Amniotic epithelial cell (primary cell): ENCODE measurements around the gene NEK9.
A peak's percentile ranks its signal among the peaks of the same experiment; 100 is the strongest.
"Not testable (repeated sequence)": the region's sequence is repeated elsewhere in the genome, so short reads cannot be mapped to it uniquely, and the experiment has no call there.

ENCODE experiments used
- DNase-seq: peaks from one replicate; pipeline ENCODE4 v3.0.0-alpha.2; 2010; ENCODE audit warnings: low read depth

Gene NEK9

GRCh38 chr14:75144944-75145343 is 18.1 kb upstream of the NEK9 start:
- peak; percentile 86 for DNase-seq

- no peak for DNase-seq
These were observed 17.1 kb upstream of the NEK9 start for GRCh38 chr14:75143761-75144527.

DNA sequence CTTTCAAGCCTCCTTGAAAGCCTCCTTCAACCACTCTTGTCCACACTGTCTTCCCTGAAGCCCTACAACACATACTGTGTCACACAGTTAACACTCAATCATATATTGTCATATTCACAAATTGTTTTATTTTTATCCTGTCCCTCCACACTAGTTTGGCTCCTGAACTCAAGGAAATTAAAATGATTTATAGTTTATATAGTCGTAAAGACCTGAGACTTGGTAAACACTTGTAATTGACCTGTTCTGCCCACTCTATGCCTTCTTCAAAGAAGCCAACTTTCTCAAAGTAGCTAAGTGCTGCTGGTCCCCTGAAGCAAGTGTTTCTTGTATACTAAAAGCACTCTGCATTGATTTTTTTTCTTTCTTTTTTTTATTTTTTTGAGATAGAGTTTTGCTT is 15.6 kb upstream of the NEK9 start:
- DNase-seq: no peak

GRCh38 chr14:75141967-75142366 is 15.1 kb upstream of the NEK9 start:
- DNase-seq: peak; percentile 53

DNA sequence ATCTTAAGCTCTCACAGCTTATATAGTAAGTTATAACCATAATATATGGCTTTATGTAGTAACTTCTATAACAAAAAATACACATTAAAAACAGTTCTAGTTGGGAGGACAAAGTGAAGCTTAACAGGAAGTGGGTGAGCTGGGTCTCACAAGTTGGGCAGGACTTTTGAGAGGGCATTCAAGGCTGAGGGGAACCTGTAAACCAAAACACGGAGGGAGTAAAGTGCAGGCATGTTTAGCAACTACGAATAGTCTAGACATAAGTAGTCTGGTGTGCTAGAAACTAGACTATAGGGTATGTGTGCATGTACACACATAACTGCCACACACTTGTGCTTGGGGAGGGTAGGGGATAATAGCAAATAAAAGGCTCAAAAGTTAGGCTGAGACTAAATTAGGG is 14.2 kb upstream of the NEK9 start:
- no peak for DNase-seq

DNA sequence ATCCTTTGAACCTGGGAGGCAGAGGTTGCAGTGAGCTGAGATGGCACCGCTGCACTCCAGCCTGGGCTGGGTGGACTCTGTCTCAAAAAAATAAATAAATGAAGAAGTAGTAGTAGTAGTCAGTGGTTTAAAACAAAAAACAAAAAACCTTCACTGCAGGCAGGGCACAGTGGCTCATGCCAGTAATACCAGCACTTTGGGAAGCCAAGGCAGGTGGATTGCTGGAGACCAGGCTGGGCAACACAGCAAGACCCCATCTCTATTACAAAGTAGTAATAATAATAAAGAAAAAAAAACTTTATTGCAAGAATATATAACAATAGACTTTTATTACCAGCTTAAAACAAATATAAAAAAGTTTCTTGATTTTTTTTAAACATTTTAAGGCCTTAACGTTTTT is 13.8 kb upstream of the NEK9 start:
- DNase-seq: no peak

GRCh38 chr14:75139185-75139584 is 12.3 kb upstream of the NEK9 start:
- DNase-seq: no peak

DNA sequence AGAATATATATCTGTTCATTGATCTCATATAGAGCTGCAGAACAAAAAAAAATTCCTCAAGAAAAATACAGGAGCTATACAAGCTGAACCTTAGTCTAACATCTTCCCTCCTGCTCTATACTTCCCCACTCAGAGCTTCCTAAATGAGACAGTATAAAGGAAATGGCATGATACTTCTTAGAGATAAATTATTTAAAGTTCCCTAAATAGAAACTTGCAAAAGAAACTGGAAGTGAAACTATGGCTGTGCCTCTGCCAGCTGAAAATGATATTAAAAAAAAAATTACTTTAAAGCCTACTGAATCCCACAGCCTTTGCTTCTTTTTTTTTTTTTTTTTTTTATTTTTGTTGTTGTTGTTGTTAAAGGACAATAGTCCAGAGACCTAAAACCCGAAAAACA is 11.6 kb upstream of the NEK9 start:
- no peak for DNase-seq

GRCh38 chr14:75134644-75135043 is 7.8 kb upstream of the NEK9 start:
- no peak for DNase-seq

DNA sequence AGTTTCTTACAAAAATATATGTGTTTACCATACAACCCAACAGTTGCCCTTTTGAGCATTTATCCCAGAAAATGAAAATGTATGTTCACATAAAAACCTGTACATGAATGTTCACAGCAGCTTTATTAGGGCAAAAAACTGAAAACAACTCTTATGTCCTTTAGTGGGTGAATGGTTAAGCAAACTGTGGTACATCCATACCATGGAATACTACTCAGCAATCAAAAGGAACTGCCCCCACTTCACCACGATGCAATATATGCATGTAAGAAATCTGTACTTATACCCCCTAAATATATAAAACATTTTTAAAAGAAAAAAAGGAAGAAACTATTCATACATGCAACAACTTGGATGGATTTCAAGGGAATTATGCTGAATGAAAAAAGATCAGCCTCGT is 6.7 kb upstream of the NEK9 start:
- DNase-seq: no peak

- peak; percentile 71 for DNase-seq
These were observed 5.7 kb upstream of the NEK9 start for GRCh38 chr14:75132382-75133086.

DNA sequence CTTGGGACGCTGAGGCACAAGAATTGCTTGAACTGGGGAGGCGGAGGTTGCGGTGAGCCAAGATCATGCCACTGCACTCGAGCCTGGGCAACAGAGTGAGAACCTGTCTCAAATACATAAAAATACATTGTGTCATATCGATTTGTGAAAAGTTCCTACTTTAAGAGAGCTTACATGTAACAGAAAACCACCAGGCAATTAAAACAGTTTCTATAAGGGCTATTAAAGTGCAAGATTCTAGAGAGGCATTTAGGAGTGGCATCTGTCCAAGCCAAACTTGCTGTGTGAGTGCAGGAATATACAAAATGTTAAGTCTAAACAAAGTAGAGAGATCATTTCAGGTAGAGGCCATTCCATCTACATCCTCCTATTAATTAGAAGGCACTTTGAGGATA is 1.7 kb upstream of the NEK9 start:
- no peak for DNase-seq

DNA sequence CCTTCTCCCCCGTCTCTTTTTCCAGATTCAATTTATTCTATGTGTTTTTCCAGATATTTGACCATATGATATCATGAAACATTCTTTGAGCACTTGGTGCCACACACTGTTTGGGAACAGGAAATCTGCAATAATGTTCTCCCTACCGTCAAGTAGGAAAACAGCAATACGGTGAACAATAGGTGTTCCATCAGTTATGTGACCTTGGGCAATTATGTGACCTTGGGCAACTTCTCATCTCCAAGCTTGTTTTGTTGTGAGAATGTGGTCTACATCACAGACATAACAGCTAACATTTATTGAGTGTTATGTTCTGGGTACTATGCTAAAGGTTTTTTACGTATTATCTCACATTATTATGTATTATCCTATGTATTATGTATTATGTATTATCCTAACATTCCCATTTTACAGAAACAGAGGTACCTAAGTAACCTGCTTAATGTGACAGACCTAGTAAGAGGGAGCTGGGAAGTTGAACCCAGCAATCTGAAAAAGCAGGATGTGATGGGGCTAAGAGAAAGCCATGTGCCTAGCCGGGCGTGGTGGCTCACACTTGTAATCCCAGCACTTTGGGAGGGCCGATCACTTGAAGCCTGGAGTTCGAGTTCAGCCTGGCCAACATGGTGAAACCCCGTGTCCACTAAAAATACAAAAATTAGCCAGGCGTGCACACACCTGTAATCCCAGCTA is 1.2 kb upstream of the NEK9 start:
- DNase-seq: no peak

DNA sequence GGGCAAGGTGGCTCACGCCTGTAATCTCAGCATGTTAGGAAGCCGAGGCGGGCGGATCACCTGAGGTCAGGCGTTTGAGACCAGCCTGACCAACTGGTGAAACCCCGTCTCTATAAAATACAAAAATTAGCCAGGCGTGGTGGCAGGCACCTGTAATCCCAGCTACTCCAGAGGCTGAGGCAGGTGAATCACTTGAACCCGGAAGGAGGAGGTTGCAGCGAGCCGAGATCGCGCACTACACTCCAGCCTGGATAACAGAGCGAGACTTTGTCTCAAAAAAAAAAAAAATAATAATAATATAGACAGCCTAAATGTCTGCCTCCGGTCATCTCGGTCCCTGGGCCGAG is 599 bp upstream of the NEK9 start:
- not testable (repeated sequence) for DNase-seq

DNA sequence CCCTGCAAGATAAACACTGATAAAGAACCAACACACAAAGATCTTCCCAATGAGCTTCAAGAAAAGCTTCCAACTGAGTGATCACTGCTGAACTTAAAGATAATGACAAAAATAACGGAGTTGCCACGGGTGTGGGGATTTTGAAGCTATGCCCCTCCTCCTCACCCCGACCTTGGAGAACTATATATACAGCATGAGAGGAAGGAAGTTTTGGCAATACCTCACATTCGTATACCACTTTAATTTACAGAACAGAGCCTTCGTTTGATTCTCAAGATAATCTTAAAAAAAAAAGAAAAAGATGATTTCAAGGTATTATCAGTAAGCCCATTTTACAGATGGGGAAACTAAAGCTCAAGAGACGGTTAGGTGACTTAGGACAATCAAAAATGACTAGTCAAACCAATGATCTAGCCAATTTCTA is 715 bp downstream of the NEK9 start:
- DNase-seq: no peak

- DNase-seq: peak; percentile 91
These were observed 1.2 kb downstream of the NEK9 start for GRCh38 chr14:75125617-75126016.

DNA sequence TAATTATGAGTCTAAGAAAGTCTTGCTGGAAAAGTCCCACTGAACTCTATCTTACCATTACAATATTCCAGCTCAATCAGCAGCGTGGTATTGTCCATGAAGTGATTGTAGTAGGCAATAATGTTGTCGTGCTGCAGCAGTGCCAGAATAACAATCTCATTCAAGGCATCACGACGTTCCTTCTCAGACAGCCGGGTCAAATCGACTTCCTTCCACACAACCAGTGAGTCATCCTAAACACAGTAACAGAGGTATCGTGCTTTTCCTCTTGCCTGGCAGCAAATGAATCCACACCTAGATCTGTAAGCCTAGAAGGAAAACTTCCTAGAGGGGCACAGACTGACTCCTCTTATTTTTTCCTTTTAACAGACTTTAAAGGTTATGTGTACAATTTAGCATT is 2.9 kb downstream of the NEK9 start:
- DNase-seq: peak; percentile 81

GRCh38 chr14:75121552-75121951 is 5.3 kb downstream of the NEK9 start:
- no peak for DNase-seq

DNA sequence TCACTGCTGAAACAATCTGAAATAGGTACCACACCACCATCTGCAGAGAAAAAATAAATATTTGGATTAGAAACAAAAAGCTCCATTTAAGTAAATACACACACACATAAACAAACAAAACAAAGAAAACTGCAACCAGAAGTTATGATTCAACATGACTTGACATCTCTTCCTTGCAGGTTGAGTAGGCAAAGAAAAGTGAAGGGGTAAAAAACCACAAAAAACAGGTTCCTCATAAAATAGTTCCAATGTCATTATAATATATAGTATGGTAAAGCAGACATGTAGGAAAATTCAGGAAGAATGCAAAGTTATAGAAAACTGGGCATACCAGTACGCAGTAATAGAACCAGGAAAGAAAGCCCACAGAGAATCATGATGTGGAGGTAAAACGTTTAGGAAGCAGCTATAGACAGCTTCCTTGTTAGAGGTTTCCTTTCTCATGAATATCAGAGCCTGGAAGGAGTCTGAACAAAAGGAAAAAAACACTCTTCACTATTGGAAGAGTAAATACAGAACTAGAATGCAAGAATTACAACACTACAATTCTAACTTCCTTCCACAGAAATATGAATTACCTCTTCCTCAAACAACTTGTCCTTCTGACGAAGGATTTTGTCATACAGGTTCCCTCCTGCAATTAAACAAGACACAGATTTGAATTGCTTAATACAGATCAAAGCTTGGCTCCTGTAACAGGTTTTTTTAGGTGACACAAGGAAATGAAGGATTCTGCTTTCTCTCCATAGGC is 6.1 kb downstream of the NEK9 start:
- no peak for DNase-seq

DNA sequence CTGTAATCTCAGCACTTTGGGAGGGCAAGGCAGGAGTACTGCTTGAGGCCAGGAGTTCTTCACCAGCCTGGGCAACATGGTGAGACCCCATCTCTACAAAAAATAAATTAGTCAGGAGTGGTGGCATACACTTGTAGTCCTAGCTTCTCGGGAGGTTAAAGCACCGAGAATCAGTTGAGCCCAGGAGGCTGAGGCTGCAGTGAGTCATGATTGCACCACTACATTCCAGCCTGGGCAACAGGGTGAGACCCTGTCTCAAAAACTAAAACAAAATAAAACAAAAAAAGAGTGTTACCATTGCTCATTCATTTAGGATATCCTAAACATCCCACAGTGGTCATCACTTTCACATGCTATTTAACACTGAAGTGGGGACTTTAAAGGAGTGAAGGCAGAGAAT is 7.8 kb downstream of the NEK9 start:
- DNase-seq: peak; percentile 42

DNA sequence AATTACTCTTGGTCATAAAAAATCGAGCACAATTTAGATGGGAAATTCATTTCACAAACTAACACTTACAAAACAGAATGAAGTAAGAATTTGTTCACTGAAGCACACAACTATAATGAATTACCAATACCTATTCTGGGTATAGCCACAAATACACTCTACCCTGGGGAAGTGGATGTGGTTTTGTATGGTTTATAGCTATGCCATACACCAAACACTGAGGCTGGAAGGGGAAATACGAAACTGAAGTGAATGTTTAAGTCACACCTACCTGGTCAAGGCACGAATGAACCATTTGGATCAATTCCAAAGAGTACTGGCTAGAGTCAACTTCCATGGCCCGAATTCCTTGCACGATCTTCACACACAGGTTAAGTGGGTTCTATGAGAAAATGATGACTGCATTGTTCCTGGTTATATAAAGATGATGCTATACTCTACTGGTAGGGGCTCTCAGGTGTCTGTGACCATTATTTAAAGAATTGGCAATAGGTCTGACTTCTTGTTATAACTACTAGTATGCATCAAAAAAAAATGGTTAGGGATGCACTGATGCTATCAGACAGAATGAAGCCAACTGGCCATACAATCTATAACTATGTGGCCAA is 12.8 kb downstream of the NEK9 start:
- no peak for DNase-seq

GRCh38 chr14:75109877-75110276 is 17.0 kb downstream of the NEK9 start:
- no peak for DNase-seq
